Measurements from ENCODE around the gene PANX2. TPM values are rescaled to one million over a fixed set of nuclear protein-coding genes. Genes with fewer than 3 reads are reported as not detected.

PANX2 gene
- total RNA-seq, 1 donor from 2014 or later, result 3.0 TPM

- TF ChIP-seq CTCF (IDR thresholded peaks at IDR 0.05), result no peak
- Histone ChIP-seq H3K27me3 (no peaks in the 10 kb centered on the region), H3K9me3 (no peaks in the 10 kb centered on the region), H3K27ac (no peak overlapping the region), H3K4me1 (peaks cover 9% of the 10 kb centered on the region), H3K36me3 (no peaks in the 10 kb centered on the region), H3K4me3 (no peak overlapping the region)
- intact Hi-C loops (cut with DNase I), result no loop called here
- ATAC-seq (no peak), DNase-seq (no peak)
These were observed 8.6 kb downstream of the PANX2 start for GRCh38 chr22:50178871-50179869.

- H3K36me3 ChIP-seq, result no peaks in the 10 kb centered on the region
- DNase-seq (no peak), ATAC-seq (no peak)
- peaks cover 16% of the 10 kb centered on the region for H3K4me1 ChIP-seq
- intact Hi-C loops (cut with DNase I), result no loop called here
- no peak overlapping the region for H3K27ac ChIP-seq
- H3K9me3 ChIP-seq, result no peaks in the 10 kb centered on the region
- no peak for TF ChIP-seq CTCF (IDR thresholded peaks at IDR 0.05)
- H3K4me3 ChIP-seq, result no peak overlapping the region
- H3K27me3 ChIP-seq, result no peaks in the 10 kb centered on the region
These were observed 9.6 kb downstream of the PANX2 start for GRCh38 chr22:50179937-50180726.

GRCh38 chr22:50180727-50181521, 10.4 kb downstream of the PANX2 start:
- Histone ChIP-seq H3K36me3 (no peaks in the 10 kb centered on the region), H3K4me1 (peaks cover 19% of the 10 kb centered on the region), H3K27me3 (no peaks in the 10 kb centered on the region), H3K27ac (no peak overlapping the region), H3K9me3 (no peaks in the 10 kb centered on the region), H3K4me3 (no peak overlapping the region)
- intact Hi-C loops (cut with DNase I), result no loop called here
- ATAC-seq (no peak), DNase-seq (no peak)
- no peak for TF ChIP-seq CTCF (IDR thresholded peaks at IDR 0.05)

- H3K36me3 ChIP-seq, result no peaks in the 10 kb centered on the region
- ATAC-seq (peak; percentile 31), DNase-seq (peak; percentile 85)
- H3K4me1 ChIP-seq, result peaks cover 28% of the 10 kb centered on the region
- H3K27ac ChIP-seq, result no peak overlapping the region
- no peak for TF ChIP-seq CTCF (IDR thresholded peaks at IDR 0.05)
- H3K9me3 ChIP-seq, result no peaks in the 10 kb centered on the region
- no peak overlapping the region for H3K4me3 ChIP-seq
- no peaks in the 10 kb centered on the region for H3K27me3 ChIP-seq
- intact Hi-C loops (cut with DNase I), result no loop called here
These were observed 11.9 kb downstream of the PANX2 start for GRCh38 chr22:50182176-50183081.
